Natural killer cell treated with Interleukin-12 subunit alpha and Interleukin-12 subunit beta and Interleukin-15 and Interleukin-18, amount 100 ng/mL, for 72 hours (primary cell): ENCODE measurements around the gene EPHA3. TPM values are rescaled to one million over a fixed set of nuclear protein-coding genes. Genes with fewer than 3 reads are reported as not detected.

Experiments
- ATAC-seq, 2 donors: fragments of 150-1000 bp; cut with Tn5 transposase in 1 of 2; sonication (Bioruptor Pico), chemical (Tn5 transposase) in 1 of 2; 2 replicates each; pipeline ENCODE4 v1.10.0; 2021
- DNase-seq: peaks from one replicate; pipeline ENCODE4 v3.0.0; 2022; ENCODE audit warnings: low spot score
- H3K27ac Mint-ChIP-seq, 2 donors: 1 replicate in 1 of 2; 2 replicates in 1 of 2; pipeline ENCODE4 v1.8.0; 2022; ENCODE audit warnings: mixed read lengths in 2 of 2, mild to moderate bottlenecking in 1 of 2, moderate library complexity in 1 of 2
- H3K27me3 Mint-ChIP-seq, 2 donors: 1 replicate in 1 of 2; 2 replicates in 1 of 2; pipeline ENCODE4 v1.8.0; 2022; ENCODE audit warnings: mixed read lengths in 2 of 2
- H3K36me3 Mint-ChIP-seq: one replicate; pipeline ENCODE4 v1.8.0; 2022; ENCODE audit warnings: mixed read lengths
- H3K4me1 Mint-ChIP-seq, 2 donors: 1 replicate in 1 of 2; 2 replicates in 1 of 2; pipeline ENCODE4 v1.8.0; 2022; ENCODE audit warnings: low read depth in 2 of 2, mixed read lengths in 2 of 2, mild to moderate bottlenecking in 1 of 2
- H3K4me3 Mint-ChIP-seq: one replicate; pipeline ENCODE4 v1.8.0; 2022; ENCODE audit warnings: mixed read lengths
- H3K9me3 Mint-ChIP-seq: 2 replicates; pipeline ENCODE4 v1.8.0; 2022; ENCODE audit warnings: mixed read lengths
- total RNA-seq, 2 donors: library from RNA; stranded (reverse); gene quantifications; one replicate each; pipeline ENCODE4 v1.2.3, GENCODE V29; 2022

EPHA3 gene
- total RNA-seq, 2 donors from 2014 or later: not detected

- peaks cover 0 to 2% of the 10 kb centered on the region in 2 donors for H3K4me1 Mint-ChIP-seq
- H3K4me3 Mint-ChIP-seq: no peak overlapping the region
- no peak overlapping the region for H3K27ac Mint-ChIP-seq
- no peaks in the 10 kb centered on the region for H3K9me3 Mint-ChIP-seq
- ATAC-seq: no peak
- no peaks in the 10 kb centered on the region for H3K36me3 Mint-ChIP-seq
- peaks cover 0 to 2% of the 10 kb centered on the region in 2 donors for H3K27me3 Mint-ChIP-seq
- no peak for DNase-seq
Observed at GRCh38 chr3:89108291-89108550, 800 bp downstream of the EPHA3 start.

GRCh38 chr3:89113344-89113743 is 5.9 kb downstream of the EPHA3 start:
- no peak overlapping the region for H3K4me3 Mint-ChIP-seq
- no peak for DNase-seq
- no peaks in the 10 kb centered on the region for H3K27me3 Mint-ChIP-seq
- no peaks in the 10 kb centered on the region for H3K9me3 Mint-ChIP-seq
- no peak overlapping the region for H3K27ac Mint-ChIP-seq
- no peak for ATAC-seq
- H3K36me3 Mint-ChIP-seq: no peaks in the 10 kb centered on the region
- no peaks in the 10 kb centered on the region for H3K4me1 Mint-ChIP-seq

- DNase-seq (no peak), ATAC-seq (no peak)
- H3K9me3 Mint-ChIP-seq: no peaks in the 10 kb centered on the region
- H3K27me3 Mint-ChIP-seq: no peaks in the 10 kb centered on the region
- H3K36me3 Mint-ChIP-seq: no peaks in the 10 kb centered on the region
- no peak overlapping the region for H3K27ac Mint-ChIP-seq
- H3K4me1 Mint-ChIP-seq: no peaks in the 10 kb centered on the region
- no peak overlapping the region for H3K4me3 Mint-ChIP-seq
Observed at GRCh38 chr3:89113893-89114840, 6.7 kb downstream of the EPHA3 start.

- no peak overlapping the region for H3K27ac Mint-ChIP-seq
- DNase-seq (no peak), ATAC-seq (no peak)
- no peaks in the 10 kb centered on the region for H3K27me3 Mint-ChIP-seq
- no peaks in the 10 kb centered on the region for H3K4me1 Mint-ChIP-seq
- H3K4me3 Mint-ChIP-seq: no peak overlapping the region
- H3K36me3 Mint-ChIP-seq: no peaks in the 10 kb centered on the region
- no peaks in the 10 kb centered on the region for H3K9me3 Mint-ChIP-seq
Observed at GRCh38 chr3:89114841-89115223, 7.4 kb downstream of the EPHA3 start.

- no peaks in the 10 kb centered on the region for H3K4me1 Mint-ChIP-seq
- no peaks in the 10 kb centered on the region for H3K36me3 Mint-ChIP-seq
- no peaks in the 10 kb centered on the region for H3K9me3 Mint-ChIP-seq
- no peak for DNase-seq
- ATAC-seq: no peak
- H3K27ac Mint-ChIP-seq: no peak overlapping the region
- H3K4me3 Mint-ChIP-seq: no peak overlapping the region
- H3K27me3 Mint-ChIP-seq: no peaks in the 10 kb centered on the region
Observed at GRCh38 chr3:89116476-89116875, 9.1 kb downstream of the EPHA3 start.

GRCh38 chr3:89138048-89138447 is 30.6 kb downstream of the EPHA3 start:
- no peak for ATAC-seq
- H3K4me1 Mint-ChIP-seq: no peaks in the 10 kb centered on the region
- no peak for DNase-seq
- H3K4me3 Mint-ChIP-seq: no peak overlapping the region
- H3K36me3 Mint-ChIP-seq: no peaks in the 10 kb centered on the region
- H3K27me3 Mint-ChIP-seq: no peaks in the 10 kb centered on the region
- H3K27ac Mint-ChIP-seq: no peak overlapping the region
- H3K9me3 Mint-ChIP-seq: peaks cover 6% of the 10 kb centered on the region

- Mint-ChIP-seq H3K4me1 (no peaks in the 10 kb centered on the region), H3K9me3 (peaks cover 9% of the 10 kb centered on the region), H3K4me3 (no peak overlapping the region), H3K27ac (no peak overlapping the region), H3K27me3 (no peaks in the 10 kb centered on the region), H3K36me3 (no peaks in the 10 kb centered on the region)
- no peak for ATAC-seq
- DNase-seq: no peak
Observed at GRCh38 chr3:89139870-89140269, 32.4 kb downstream of the EPHA3 start.

GRCh38 chr3:89144080-89144479 is 36.7 kb downstream of the EPHA3 start:
- H3K27ac Mint-ChIP-seq: no peak overlapping the region
- ATAC-seq: no peak
- no peak for DNase-seq
- no peaks in the 10 kb centered on the region for H3K36me3 Mint-ChIP-seq
- H3K4me3 Mint-ChIP-seq: no peak overlapping the region
- peaks cover 11% of the 10 kb centered on the region for H3K9me3 Mint-ChIP-seq
- no peaks in the 10 kb centered on the region for H3K4me1 Mint-ChIP-seq
- no peaks in the 10 kb centered on the region for H3K27me3 Mint-ChIP-seq

- Mint-ChIP-seq H3K4me3 (no peak overlapping the region), H3K4me1 (no peaks in the 10 kb centered on the region), H3K36me3 (no peaks in the 10 kb centered on the region), H3K27ac (no peak overlapping the region), H3K27me3 (no peaks in the 10 kb centered on the region), H3K9me3 (peaks cover 10% of the 10 kb centered on the region)
- ATAC-seq: no peak
- no peak for DNase-seq
Observed at GRCh38 chr3:89145995-89146394, 38.6 kb downstream of the EPHA3 start.

GRCh38 chr3:89154416-89154815 is 47.0 kb downstream of the EPHA3 start:
- Mint-ChIP-seq H3K4me3 (no peak overlapping the region), H3K9me3 (peaks cover 11% of the 10 kb centered on the region), H3K36me3 (peaks cover 5% of the 10 kb centered on the region), H3K4me1 (no peaks in the 10 kb centered on the region), H3K27ac (no peak overlapping the region), H3K27me3 (no peaks in the 10 kb centered on the region)
- no peak for DNase-seq
- ATAC-seq: no peak

- Mint-ChIP-seq H3K4me1 (no peaks in the 10 kb centered on the region), H3K9me3 (peaks cover 11% of the 10 kb centered on the region), H3K36me3 (peaks cover 5% of the 10 kb centered on the region), H3K27ac (no peak overlapping the region), H3K4me3 (no peak overlapping the region), H3K27me3 (no peaks in the 10 kb centered on the region)
- ATAC-seq: no peak
- DNase-seq: no peak
Observed at GRCh38 chr3:89155811-89156210, 48.4 kb downstream of the EPHA3 start.

- DNase-seq: no peak
- Mint-ChIP-seq H3K4me1 (no peaks in the 10 kb centered on the region), H3K27ac (no peak overlapping the region), H3K27me3 (no peaks in the 10 kb centered on the region), H3K36me3 (peaks cover 5% of the 10 kb centered on the region), H3K4me3 (no peak overlapping the region), H3K9me3 (peaks cover 13% of the 10 kb centered on the region)
- no peak for ATAC-seq
Observed at GRCh38 chr3:89157575-89157974, 50.2 kb downstream of the EPHA3 start.

- no peak for ATAC-seq
- H3K27me3 Mint-ChIP-seq: no peaks in the 10 kb centered on the region
- no peak overlapping the region for H3K27ac Mint-ChIP-seq
- peaks cover 7% of the 10 kb centered on the region for H3K9me3 Mint-ChIP-seq
- no peaks in the 10 kb centered on the region for H3K36me3 Mint-ChIP-seq
- H3K4me3 Mint-ChIP-seq: no peak overlapping the region
- no peaks in the 10 kb centered on the region for H3K4me1 Mint-ChIP-seq
- DNase-seq: no peak
Observed at GRCh38 chr3:89159605-89160004, 52.2 kb downstream of the EPHA3 start.

GRCh38 chr3:89164774-89165173 is 57.4 kb downstream of the EPHA3 start:
- Mint-ChIP-seq H3K9me3 (peaks cover 5% of the 10 kb centered on the region), H3K4me3 (no peak overlapping the region), H3K4me1 (no peaks in the 10 kb centered on the region), H3K36me3 (no peaks in the 10 kb centered on the region), H3K27me3 (no peaks in the 10 kb centered on the region), H3K27ac (no peak overlapping the region)
- ATAC-seq: no peak
- DNase-seq: no peak
